Stimulated activated naive CD4-positive, alpha-beta T cell (primary cell): ENCODE measurements around the gene UCP1.

ENCODE experiments used
- DNase-seq, 6 experiments: peaks; one replicate each; lab custom pipeline; 2025; lab: John Stamatoyannopoulos, UW

The UCP1 gene, protein sequence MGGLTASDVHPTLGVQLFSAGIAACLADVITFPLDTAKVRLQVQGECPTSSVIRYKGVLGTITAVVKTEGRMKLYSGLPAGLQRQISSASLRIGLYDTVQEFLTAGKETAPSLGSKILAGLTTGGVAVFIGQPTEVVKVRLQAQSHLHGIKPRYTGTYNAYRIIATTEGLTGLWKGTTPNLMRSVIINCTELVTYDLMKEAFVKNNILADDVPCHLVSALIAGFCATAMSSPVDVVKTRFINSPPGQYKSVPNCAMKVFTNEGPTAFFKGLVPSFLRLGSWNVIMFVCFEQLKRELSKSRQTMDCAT

DNA sequence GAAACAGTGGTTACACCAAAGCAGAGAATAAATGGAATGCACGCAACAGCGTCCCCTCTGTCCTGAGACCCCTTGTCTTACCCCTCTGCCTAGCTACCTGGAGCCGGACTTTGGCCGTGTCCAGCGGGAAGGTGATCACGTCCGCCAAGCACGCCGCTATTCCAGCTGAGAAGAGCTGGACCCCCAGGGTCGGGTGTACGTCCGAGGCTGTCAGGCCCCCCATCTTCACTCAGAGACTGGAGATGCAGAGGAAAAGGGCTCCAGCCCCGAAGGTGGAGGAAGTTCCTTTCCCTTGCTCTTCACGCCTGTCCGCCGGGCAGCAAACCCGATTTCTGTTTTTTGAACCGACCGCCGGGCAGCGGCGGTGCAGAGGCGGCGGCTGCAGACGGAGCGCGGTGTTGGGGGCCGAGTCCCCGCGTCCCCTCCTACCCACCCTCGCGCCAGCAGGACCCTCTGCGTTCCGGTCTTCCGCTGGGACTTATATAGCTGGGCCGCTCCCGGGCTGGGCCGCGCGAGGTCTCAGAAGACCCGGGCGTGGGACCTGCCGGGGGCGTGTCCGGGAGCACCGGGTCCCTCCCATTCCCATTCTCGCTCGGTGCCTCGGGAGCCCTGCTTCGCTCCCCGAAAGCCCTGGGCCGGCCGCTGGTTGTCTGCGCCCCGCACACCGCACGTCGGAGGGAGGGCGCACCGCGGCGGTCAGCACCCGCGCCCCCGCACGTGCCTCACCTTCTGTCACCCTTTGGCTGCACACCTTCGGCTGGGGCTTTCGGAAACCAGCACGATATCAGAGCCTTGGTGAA, at the start of gene UCP1:
Gene UCP1 (minus strand): TSS at position 455 of the 800 bp plus-strand sequence. CDS start 232 bp downstream, at position 223.
- DNase-seq: no peak

DNA sequence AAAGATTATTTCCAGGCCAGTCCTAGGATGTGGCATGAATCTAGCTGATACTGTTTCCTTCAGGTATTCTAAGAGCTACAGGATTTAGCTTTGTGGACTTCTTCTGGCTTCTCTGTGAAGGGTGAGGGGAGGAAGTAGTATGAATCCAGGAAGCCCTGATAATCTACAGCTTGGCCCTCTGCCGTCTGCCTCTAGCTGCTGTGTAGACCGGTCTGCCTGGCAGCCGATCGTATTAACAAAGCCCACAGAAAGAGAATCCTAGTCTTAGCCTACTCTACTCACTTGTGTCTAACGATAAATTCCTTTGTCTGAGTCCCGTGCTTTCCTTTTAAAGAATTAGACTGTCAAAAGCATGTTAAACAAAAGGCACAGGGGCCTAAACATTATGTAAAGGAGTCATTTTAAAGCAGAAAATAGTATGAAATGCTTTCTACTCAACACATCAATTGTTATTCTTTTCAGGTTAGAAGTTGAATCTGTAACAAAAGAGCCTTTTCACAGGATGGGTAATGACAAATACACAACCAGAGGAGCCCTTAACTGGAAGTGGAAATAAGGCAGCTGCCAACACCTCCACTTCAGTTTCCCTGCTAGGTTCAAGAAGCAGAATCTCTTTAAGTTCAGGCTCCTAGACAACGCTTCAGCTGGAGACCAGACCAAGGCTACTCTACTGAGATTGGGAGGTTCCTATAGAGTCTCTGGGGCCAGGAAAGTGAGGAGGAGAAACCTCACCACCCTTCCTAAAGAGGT, 48.9 kb upstream of the UCP1 start:
- DNase-seq: no peak

DNA sequence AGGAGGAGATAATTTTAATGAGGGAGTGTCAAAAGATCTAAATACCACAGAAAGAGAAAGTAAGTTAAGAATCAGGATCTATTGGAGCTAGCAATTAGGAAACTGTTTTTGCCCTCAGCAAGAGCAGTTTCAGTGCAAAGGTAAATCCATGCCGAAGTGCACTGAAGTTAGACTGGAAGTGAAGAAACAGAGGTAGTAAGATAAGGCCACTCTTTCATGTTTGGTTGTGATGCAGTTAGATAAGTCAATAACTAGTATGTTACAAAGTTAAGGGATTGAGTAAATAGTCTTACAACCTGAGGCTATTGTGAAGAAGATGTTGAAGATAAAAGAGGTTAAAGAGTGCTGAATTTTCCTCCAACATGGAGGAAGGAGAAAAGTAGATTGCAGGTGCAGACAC, 46.7 kb upstream of the UCP1 start:
- no peak for DNase-seq

DNA sequence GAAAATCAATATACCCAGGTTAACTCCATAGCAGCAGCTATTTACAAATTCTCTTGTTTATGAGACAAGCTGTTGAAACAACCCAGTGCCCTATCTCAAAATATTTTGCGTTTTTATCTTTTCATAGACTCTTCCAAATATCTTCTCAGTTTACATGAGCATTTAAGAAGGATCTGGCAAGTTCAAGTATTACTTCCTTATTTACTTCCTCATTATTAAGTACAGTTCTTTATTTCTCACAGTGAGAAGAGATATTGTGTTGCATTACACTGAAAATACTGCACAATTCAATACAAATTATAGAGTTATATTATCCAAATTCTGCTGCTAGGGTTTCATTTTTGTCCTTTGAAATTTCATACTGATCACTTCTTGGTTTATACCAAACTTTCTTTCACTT, 43.6 kb upstream of the UCP1 start:
- no peak for DNase-seq

DNA sequence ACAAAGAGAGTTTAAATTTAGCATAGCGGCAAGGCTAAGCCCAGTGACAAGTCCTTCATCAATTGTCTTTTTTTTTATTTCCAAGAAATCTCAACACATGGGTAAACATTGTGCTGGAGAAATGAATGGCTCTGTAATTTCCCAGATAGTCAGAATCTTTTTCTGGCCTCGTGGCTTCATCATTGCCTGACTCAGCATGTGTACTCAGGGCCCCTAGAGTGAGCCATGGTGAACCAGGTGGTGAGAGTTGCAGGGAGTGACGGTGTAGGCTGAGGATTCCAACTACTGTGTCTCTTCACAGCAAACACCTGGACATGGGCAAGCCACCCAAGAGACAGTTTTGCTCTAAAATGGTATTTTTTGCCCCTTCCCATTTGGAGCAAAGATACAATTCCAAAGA, 43.1 kb upstream of the UCP1 start:
- no peak for DNase-seq

DNA sequence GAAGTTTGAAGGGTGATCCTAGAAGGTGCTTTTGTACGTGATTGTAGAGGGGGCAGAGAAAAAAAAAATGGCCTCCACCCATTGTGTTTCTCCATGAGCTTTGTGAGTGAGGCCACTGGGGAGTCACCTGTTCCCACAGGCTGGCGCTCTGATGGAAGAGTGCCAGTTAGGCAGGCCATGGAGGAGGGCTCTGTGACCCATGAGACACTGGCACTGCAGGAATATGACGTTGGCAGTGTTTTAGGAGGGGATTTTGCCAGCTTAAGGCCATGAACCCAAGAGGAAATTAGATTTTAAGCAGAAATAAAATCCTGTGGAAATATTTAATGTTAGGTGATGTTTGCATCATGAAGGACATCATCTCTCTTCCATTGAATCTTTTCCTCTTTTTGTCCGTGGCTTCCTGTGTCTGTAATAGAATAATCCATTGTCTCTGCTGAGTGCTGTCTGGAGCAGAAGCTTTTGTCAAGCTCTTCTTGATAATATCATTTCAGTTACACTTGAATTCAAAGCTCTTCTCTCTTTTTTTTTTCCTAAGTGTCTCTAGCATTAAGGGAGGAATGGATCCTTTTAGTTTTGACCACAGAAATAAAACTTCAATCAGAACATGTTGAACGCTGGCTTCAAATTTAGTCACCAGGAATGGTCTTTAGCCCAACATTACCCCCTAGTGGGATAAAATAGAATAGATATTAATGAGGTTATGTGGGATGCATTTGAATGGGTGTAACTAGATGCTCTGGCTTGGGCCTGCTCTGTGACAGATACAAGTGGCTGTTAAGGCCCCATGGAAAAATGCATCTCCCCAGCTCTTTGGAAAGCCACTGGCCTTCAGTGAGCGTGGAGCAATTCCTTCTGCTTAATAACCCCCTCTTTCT, 41.0 kb upstream of the UCP1 start:
- peak in 2 of 6 experiments; percentile 27 to 38 for DNase-seq

DNA sequence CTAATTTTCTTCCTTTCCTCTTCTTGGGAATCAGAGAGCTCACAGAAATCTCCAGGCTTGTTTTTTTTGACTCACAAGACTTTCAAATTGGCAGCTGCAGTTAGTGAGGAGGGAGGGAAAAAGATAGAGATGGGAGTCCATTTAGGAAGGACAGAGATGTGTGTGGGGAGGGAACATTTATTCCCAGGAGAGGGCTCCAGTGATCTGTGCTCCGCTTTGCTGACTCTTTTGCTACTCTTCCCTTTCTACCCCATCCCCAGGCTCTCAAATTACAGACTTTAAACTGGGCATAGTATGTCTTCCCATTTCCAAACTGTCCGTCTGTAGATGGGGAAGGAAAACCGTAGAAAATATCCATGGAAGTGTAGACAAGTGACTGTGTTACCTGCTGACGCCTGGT, 39.1 kb upstream of the UCP1 start:
- DNase-seq: no peak

DNA sequence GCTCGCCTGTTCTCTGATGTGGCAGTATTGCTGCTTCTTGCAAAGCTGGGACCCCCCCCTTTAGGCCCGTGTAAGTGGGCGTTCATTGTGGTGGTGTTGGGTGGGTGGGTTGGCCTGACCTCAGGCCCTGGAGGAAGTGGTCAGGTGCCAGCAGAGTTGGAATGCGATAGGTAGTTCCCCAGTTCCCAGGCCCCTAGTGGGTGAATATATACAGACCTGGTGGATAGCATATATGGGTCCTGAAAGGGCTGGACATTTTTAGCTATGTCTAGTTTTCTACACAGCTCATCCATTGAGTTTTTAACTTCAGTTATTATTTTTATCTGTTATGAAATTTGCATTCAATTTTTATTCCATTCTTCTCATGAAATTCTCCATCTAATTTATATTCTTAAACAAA, 35.8 kb upstream of the UCP1 start:
- no peak for DNase-seq

DNA sequence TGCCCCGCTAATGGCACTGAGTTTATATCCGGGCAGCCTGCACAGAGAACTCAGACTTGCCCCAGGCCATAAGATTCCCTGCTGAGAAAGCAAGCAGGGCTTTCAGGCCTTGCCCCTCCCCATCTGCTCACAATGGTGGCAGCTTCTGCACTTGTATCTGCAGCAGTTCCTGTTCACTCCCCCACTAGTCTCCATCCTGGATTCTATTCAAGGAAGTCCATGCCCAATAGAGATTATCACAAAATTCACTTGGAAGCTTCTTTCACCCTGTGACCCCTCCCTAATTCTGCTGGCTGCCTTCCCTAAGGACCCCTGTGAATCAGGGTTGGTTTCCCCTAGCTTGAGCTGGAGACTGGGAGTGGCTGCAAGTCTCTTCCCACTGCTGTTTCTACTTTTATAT, 34.5 kb upstream of the UCP1 start:
- no peak for DNase-seq

DNA sequence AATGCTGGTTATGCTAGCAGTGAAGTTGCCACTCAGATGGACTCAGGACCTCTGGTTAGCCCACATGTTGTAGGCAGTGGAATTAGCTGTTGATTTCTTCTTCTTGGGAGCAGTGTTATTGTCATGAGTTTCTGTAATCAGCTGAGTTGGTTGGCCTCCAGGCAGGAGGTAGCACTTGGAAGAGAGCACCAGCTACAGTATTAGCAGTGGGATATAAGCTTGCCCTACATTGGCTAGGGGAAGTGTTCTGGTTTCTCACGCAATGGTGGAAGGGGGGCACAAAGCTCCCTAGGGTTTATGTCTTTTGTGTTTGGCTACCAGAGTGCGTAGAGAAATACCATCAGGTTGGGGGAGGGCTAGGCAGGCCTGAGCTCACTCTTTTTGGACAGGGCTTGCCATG, 34.0 kb upstream of the UCP1 start:
- no peak for DNase-seq

DNA sequence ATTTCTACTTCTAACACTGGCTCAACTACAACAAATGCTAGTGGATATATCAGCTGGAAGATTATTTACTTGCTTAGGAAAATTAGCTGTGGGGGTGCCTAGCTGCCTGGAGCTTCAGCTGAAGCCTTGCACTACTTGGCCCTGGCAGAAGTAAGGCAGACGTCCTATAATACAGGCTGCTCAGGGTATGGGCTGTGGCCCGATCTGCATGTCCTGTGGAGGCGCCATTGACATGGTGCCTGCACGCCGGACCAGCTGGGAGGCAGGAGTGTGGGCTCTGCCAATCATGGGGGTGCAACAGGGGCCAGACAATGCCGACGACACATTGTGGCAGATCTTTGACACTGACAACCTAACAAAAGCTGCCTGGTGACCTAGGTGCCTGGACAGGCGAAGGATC, 31.6 kb upstream of the UCP1 start:
- DNase-seq: no peak

DNA sequence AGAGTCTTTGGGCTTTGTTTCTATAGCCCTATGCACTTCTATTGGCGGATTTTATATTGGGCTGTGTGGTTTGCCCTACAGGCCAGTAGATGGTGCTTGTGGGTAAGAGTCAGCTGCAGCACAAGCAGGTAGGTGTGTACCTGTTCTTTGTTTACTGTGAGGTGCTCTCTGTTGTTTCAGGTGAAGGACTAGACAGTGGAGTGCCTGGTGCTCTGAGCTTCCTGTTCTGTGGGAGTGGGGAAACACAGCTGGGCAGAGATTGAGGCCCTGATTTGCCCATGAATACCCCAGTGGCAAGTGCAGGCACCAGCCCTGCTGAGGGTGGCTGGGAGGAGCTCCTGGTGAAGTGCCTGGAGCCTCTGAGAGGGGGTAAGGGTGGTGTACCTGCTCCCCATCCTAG, 26.3 kb upstream of the UCP1 start:
- no peak for DNase-seq

DNA sequence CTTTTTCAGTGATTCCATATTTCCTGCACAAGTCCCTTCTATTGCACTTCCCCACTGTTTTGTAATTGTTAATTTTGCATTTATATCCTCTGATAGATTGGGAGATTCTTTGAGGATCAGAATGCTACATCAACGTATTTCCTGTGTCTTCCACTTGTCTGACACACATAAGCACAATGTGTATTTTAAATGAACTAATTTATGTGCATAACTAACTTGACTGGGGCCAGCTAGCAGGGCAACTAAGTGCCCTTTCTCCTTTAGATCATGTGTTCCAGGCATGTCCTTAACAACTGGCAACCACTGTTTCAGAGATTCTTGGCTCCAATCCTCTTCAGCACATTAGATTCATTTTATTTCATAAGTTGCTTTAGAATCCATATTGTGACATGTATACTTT, 15.7 kb upstream of the UCP1 start:
- DNase-seq: no peak

DNA sequence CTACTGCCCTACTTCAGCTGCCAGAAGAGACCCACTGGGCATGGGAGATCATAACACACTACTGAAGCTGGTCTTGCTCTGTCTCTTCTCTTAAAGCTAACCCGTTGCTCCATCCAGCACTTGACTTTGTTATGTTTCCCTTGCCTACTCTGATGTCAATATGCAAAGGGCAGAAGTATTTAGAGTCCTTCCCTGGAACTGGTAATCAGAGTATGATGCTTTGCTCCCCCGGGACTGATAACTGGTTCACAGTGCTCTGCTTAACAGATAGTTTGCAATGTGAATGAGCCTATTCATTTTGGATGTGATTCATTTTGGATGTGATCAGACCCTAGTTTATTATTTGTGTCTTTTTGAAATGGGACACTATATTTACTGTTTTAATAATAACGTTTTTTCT, 12.3 kb upstream of the UCP1 start:
- no peak for DNase-seq

DNA sequence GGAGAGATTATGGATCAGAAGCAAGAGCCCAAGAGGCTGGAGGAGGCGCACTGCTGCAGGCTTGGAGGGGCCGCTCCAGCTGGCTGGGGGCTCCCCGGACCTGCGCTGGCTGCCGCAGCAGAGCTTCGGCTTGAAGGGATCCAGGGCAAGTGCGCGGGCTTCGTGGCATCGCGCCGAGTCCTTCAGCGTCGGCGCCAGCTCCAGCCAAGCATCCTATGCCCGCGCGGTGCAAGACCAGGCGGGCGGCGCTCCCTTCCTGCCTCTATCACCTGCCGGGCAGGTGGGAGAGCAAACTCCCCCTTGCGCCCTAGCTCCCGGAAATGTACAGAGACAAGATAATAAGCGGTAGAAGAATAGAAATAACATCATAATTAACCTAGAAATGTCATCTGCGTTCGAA, 10.5 kb upstream of the UCP1 start:
- no peak for DNase-seq

DNA sequence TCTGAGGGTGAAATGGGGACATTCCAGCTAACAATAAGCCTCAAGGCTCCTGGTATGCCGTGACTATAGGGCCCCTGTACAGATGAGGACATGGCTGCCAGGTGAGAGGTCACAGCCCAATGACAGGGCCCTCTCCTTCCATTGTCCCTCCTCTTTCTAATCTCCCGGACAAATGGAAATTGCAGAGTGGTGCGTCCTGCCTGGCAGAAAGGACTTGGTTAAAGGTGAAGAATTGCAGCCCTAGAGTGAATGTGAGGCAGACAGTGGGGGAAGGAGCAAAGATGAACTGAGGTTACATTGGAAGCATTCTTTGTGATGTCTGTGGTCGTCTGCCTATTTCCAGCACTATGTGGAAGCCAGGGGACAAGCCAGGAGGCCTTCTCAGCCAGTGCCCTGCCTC, 6.7 kb upstream of the UCP1 start:
- no peak for DNase-seq

DNA sequence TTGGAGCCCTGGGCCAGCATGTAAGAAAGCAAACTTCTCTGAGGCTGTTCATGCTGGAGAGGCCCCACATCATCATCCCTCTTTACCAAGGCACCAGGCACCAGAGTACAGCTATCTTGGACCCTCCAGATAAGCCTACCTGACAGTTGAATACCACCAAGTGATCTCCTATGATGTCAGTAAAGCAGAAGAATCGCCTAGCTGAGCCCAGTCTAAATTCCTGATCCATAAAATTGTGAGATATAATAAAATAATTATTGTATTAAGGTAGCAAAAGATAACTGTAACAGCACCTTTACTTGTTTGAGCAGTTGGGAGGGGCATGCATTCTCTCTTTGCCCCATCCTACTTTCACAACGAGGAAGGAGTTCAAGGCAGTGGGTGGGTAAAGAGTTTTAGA, 2.9 kb upstream of the UCP1 start:
- DNase-seq: no peak

DNA sequence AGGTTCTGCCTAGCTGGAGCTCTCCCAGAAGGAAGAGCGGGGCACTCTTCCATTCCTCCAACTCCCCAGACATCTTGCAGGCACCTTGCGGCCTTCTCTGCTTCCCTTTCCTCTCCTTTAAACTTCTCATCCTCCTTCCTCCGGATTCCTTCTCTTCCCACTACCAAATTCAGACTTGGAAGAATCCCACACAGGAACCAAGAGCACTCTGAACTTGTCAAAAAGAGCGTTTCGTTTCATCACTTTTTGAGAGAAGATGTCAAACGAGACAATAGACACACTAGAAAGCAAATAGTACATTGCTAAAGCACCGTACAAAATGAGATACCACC, 512 bp upstream of the UCP1 start:
- DNase-seq: no peak

DNA sequence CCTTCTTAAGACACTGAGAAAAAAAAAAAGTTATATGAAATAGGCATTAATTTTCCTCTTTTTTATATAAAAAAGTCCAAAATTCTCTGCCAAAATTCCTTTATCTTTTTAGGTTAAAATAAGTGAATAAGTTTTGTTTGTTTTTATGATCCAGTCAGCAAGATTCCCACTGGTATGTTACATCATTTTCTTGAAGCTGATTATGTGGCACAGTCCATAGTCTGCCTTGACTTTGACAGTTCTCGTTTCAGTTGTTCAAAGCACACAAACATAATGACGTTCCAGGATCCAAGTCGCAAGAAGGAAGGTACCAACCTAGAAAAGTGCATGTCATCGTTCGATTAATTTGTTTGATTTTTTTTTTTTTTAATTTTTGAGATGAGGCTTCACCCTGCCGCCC, 9.1 kb downstream of the UCP1 start:
- no peak for DNase-seq

DNA sequence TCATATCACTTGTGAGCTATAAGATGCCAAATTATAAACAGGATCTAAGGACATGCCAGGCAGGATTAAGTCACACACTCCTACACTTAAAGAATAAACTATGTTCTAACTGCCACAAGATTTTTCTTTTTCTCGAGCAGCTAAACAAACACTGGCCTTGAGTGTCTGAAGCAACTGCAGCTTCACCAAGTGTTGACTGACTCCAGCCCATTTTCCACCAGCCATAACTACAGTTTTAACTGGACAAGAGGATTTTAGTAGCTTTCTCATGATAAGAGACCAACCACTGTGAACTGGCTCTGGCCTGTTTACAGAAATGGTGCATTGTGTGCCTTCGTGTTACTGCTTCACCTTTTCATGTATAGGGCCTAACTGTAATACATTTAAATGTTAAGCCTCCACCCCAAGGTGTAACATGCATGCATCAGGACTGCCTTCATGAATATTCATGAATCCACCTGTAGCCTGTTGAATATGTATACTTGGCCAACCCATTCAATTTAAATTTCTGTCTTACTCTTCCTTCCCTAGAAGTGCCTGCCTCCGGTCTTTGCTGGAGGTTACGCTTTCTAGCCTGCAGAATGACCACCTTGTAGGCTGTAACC, 10.8 kb downstream of the UCP1 start:
- no peak for DNase-seq

DNA sequence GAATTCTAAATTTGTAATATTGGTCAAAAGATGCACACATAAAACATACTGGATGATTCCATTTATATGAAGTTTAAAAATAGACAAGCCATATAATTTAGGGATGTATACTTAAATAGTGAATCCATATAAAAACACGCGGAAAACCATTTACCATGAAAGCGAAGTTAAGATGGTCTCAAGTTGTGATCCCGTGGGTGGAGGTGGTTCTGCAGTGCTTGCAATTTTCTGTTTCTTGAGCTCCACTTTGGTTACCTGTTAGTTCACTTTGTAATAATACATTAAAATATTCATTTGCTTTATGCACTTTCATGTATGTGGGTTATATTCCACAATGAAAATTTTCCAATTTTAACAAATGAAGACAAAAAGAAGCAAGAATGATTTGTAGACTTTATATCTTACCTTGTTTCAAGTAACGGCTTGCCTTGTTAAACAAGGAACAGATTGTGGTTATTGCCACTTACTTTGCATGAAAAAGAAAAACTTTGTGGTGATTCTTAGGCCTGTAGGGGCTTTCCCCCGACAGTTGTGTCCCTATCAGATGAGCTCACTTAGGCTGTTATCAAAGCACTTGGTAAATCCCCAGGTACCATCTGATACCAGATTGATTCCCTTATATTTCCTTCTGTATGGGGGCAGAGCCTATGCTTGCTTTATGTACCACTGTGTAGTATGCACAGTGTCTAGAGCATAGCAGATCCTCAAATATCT, 12.2 kb downstream of the UCP1 start:
- DNase-seq: peak in 1 of 6 experiments; percentile 16
